NCI-H1930 (cell line): ENCODE results near the gene ACOXL.

Experiments
- DNase-seq, 2 experiments: peaks; one replicate each; lab custom pipeline; 2025; lab: John Stamatoyannopoulos, UW

The ACOXL gene

GRCh38 chr2:110794390-110794789, 62.0 kb downstream of the ACOXL start:
- DNase-seq, result no peak

GRCh38 chr2:110794951-110795350, 62.6 kb downstream of the ACOXL start:
- DNase-seq, result no peak

- DNase-seq, result no peak
Measured at GRCh38 chr2:110796716-110797301, 64.4 kb downstream of the ACOXL start.

DNA sequence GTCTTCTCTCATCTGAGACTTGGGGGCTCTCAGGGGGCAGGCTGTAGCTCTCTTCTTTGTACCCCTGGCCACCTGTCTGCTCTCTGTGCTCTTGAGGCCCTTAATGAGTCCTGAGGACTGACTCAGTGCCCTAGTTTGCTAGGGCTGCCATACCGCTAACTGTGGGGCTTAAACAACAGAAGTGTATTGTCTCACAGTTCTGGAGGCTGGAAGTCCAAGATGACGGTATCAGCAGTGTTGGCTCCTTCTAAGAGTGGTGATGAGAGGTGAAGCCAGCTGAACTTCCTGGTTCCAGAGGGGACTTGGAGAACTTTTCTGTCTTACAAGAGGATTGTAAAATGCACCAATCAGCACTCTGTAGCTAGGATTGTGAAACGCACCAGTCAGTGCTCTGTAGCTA, 67.0 kb downstream of the ACOXL start:
- DNase-seq, result no peak

- no peak for DNase-seq
Measured at GRCh38 chr2:110800611-110801402, 68.4 kb downstream of the ACOXL start.

DNA sequence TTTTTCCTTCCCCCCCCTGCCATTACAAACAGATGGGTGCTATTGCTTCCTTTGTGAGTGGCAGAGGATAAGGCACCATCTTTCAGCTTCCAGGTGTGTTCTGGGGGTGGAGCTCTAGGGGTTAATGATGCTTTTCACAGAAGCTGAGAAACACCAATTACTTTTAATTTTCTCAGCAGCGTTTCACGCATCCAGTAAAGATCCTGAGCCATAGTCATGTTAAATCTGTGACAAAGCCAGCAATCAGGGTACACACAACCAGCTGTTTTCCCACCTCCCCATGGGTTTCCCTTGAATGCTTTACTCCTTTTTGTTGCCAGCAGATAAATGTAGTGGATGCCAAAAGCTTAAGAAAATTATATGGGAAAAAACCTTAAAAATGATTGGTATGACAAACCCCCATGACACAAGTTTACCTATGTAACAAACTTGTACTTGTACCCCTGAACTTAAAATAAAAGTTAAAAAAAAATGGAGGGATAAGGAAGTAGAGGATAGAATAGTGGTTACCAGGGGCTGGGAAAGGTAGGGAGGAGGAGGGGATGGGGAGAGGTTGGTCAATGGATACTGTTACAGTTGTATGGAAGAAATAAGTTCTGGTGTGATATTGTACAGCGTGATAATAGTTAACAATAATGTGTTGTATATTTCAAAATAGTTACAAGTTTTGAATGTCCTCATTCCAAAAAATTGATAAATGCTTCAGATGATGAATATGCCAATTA, 70.0 kb downstream of the ACOXL start:
- DNase-seq, result no peak

DNA sequence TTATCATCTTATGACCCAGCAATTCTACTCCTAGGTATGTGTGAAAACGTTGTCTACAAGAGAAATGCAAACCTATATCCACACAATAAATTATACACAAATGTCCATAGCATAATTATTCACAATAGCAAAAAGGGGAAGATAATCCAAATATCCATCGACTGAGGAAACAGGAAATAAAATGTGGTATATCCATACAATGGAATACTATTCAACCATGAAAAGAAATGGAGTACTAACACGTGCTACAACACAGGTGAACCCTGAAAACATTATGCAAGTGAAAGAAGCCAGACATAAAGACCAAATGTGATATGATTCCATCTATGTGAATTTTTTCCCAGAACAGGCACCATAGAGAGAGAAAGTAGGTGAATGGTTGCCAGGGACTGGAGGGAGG, 72.1 kb downstream of the ACOXL start:
- no peak for DNase-seq

GRCh38 chr2:110804915-110805314, 72.5 kb downstream of the ACOXL start:
- no peak for DNase-seq

DNA sequence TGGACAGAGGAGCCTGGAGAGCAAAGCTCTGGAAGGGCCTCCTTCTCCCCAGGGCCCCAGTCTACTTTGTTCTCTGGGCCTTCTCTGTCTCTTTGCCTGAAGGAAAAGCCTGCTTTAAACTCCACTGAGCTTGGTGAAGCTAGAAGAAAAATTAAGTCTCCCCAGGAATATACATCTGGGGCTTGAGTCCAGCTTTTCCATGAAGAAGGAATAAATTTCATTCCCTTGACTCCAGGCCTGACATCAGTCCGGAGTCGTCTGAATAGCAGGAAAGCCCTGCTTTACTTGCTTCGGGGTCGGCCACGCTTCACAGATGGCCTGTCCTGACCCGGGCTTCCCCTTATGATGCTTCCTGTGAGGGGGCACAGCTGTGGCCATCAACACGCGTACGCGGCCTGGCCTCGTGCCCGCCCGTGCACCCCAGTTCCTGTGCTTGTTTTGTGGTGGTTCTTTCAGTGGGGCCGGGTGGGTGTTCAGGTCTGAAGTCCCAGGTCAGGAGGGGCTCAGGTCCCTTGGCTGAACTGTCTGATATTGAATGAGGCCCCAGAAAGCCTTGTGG, 73.6 kb downstream of the ACOXL start:
- DNase-seq, result no peak

GRCh38 chr2:110807522-110807921, 75.1 kb downstream of the ACOXL start:
- DNase-seq, result no peak

DNA sequence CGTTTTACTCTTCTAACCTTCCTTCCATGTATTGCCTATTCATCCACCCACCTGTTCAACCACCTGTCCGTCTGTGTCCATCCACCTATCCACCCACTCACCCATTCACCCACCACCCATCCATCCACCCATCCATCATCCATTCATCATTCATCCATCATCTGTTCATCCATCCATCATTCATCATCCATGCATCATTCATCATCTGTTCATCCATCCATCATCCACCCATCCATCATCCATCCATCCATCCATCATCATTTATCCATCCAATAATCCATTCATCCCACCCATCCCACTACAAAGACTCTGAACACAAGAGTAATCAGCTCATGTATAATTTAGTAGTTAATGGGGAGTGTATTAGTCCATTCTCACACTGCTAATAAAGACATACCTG, 78.0 kb downstream of the ACOXL start:
- DNase-seq, result no peak

- no peak for DNase-seq
Measured at GRCh38 chr2:110812726-110813645, 80.6 kb downstream of the ACOXL start.

- no peak for DNase-seq
Measured at GRCh38 chr2:110813896-110814295, 81.5 kb downstream of the ACOXL start.

GRCh38 chr2:110815938-110816337, 83.6 kb downstream of the ACOXL start:
- no peak for DNase-seq

GRCh38 chr2:110816404-110817365, 84.3 kb downstream of the ACOXL start:
- DNase-seq, result no peak

- DNase-seq, result no peak
Measured at GRCh38 chr2:110818767-110819481, 86.6 kb downstream of the ACOXL start.

DNA sequence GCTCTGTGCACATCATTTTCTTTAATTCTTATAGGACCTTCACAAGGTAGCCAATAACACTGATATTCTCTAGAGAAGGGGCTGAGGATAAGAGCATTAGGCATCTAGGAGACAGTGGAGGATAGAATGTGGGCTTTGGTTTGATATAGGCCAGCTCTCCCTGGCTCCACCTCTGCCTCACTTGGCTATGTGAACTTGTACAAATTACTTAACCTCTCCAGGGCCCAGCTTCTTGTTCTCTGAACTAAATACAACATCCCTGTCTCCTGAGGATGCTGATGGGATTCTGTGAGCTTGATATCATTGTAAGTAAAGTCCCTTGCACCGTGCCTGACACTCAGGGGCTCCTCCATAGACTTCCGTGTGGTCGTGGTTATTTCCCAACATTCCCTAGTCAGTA, 87.3 kb downstream of the ACOXL start:
- DNase-seq, result no peak

GRCh38 chr2:110820128-110820527, 87.8 kb downstream of the ACOXL start:
- no peak for DNase-seq

GRCh38 chr2:110823165-110823564, 90.8 kb downstream of the ACOXL start:
- no peak for DNase-seq

- no peak for DNase-seq
Measured at GRCh38 chr2:110827511-110827910, 95.1 kb downstream of the ACOXL start.
